SK-N-SH (cell line): ENCODE measurements around the gene WSCD1. TPM values are rescaled to one million over a fixed set of nuclear protein-coding genes. Genes with fewer than 3 reads are reported as not detected.

ENCODE experiments used
- CTCF ChIA-PET: fragments of 300-600, 350-600 bp; formaldehyde crosslinking; extraction: SDS; loops from one replicate; lab custom pipeline; 2021; lab: Yijun Ruan, JAX
- POLR2A ChIA-PET: fragments of 350-600 bp; sonication (Branson Sonifier 250); formaldehyde crosslinking; extraction: SDS; loops from one replicate; lab custom pipeline; 2020; ENCODE audit warnings: antibody characterized with exemption, inconsistent platforms; lab: Yijun Ruan, JAX
- DNase-seq: peaks from one replicate; pipeline ENCODE4 v3.0.0; 2012
- H2AFZ ChIP-seq: fragments of 200-600 bp; sonication (generic); 2 replicates; pipeline ENCODE4 v1.8.1; 2016; ENCODE audit warnings: antibody characterized with exemption, mild to moderate bottlenecking, low read depth
- H3F3A ChIP-seq: fragments of 200-600 bp; sonication (generic); replicated peaks from 2 replicates; pipeline ENCODE3; 2016; ENCODE audit warnings: antibody characterized with exemption, mild to moderate bottlenecking; ENCODE audit not compliant: insufficient read depth
- H3K27ac ChIP-seq, 2 experiments: fragments of 200-500 bp in 1 of 2; fragments of 200-600 bp in 1 of 2; sonication (Bioruptor generic) in 1 of 2; sonication (generic), shearing (Covaris generic) in 1 of 2; 2 replicates each; pipeline versions ENCODE4 v1.5.1 to v1.6.1; 2014 to 2016; ENCODE audit warnings: low read depth in 2 of 2, inconsistent platforms in 1 of 2, low read length in 1 of 2, mild to moderate bottlenecking in 1 of 2, mixed read lengths in 1 of 2
- H3K27me3 ChIP-seq: fragments of 200-600 bp; sonication (generic), shearing (Covaris generic); 2 replicates; pipeline ENCODE4 v1.6.1; 2016; ENCODE audit warnings: mixed run types; ENCODE audit not compliant: insufficient read depth
- H3K36me3 ChIP-seq, 2 experiments: fragments of 200-500 bp in 1 of 2; fragments of 200-600 bp in 1 of 2; sonication (Bioruptor generic) in 1 of 2; sonication (generic) in 1 of 2; replicated peaks in 1 of 2; 2 replicates each; pipeline versions ENCODE3 to v1.5.1; 2014 to 2016; ENCODE audit warnings: low read length in 1 of 2, mild to moderate bottlenecking in 1 of 2; ENCODE audit not compliant: insufficient read depth in 2 of 2, control insufficient read depth in 1 of 2
- H3K4me1 ChIP-seq, 2 experiments: fragments of 200-500 bp in 1 of 2; fragments of 200-600 bp in 1 of 2; sonication (Bioruptor generic) in 1 of 2; sonication (generic), shearing (Covaris generic) in 1 of 2; 2 replicates each; pipeline versions ENCODE4 v1.5.1 to v1.6.1; 2014 to 2016; ENCODE audit warnings: low read depth in 1 of 2, low read length in 1 of 2, mixed run types in 1 of 2; ENCODE audit not compliant: insufficient read depth in 2 of 2, control insufficient read depth in 1 of 2
- H3K4me2 ChIP-seq: fragments of 200-600 bp; sonication (generic), shearing (Covaris generic); 2 replicates; pipeline ENCODE4 v1.6.1; 2017; ENCODE audit warnings: mixed run types
- H3K4me3 ChIP-seq, 2 experiments: fragments of 200-500 bp in 1 of 2; fragments of 200-600 bp in 1 of 2; sonication (Bioruptor generic) in 1 of 2; sonication (generic), shearing (Covaris generic) in 1 of 2; 2 replicates each; pipeline versions ENCODE4 v1.5.1 to v1.8.1; 2014 to 2016; ENCODE audit warnings: low read depth in 2 of 2, inconsistent platforms in 1 of 2, low read length in 1 of 2, mild to moderate bottlenecking in 1 of 2, mixed read lengths in 1 of 2, moderate library complexity in 1 of 2
- H3K79me2 ChIP-seq: fragments of 200-600 bp; sonication (generic); 2 replicates; pipeline ENCODE4 v1.8.1; 2017; ENCODE audit warnings: mild to moderate bottlenecking; ENCODE audit not compliant: insufficient read depth
- H3K9ac ChIP-seq: fragments of 200-600 bp; sonication (generic); 2 replicates; pipeline ENCODE4 v1.6.1; 2017; ENCODE audit warnings: mixed run types
- H3K9me2 ChIP-seq: fragments of 200-600 bp; sonication (generic); 2 replicates; pipeline ENCODE4 v1.6.1; 2017; ENCODE audit warnings: mixed run types
- H3K9me3 ChIP-seq: fragments of 200-600 bp; sonication (generic); 2 replicates; pipeline ENCODE4 v1.6.1; 2017; ENCODE audit warnings: mixed run types, mild to moderate bottlenecking, moderate library complexity
- H4K20me1 ChIP-seq: fragments of 200-600 bp; sonication (generic); 2 replicates; pipeline ENCODE4 v1.6.1; 2017; ENCODE audit warnings: mild to moderate bottlenecking, mixed run types; ENCODE audit not compliant: insufficient read depth
- EZH2phosphoT487 ChIP-seq: fragments of 200-600 bp; sonication (generic); IDR thresholded peaks from 2 replicates; pipeline ENCODE4 v1.6.1; 2017; ENCODE audit warnings: low read depth, mixed run types, mild to moderate bottlenecking, antibody characterized with exemption, moderate library complexity, borderline replicate concordance
- GATA2 ChIP-seq: sonication (generic); formaldehyde crosslinking; IDR thresholded peaks from 2 replicates; pipeline ENCODE4 v1.5.0; 2020; ENCODE audit warnings: mild to moderate bottlenecking, missing genetic modification reagents
- NFIC ChIP-seq: IDR thresholded peaks from 2 replicates; pipeline ENCODE4 v1.4.0; 2012; ENCODE audit warnings: borderline replicate concordance
- RCOR1 ChIP-seq: fragments of 150-350 bp; IDR thresholded peaks from 2 replicates; pipeline ENCODE4 v1.6.1; 2017; ENCODE audit warnings: antibody characterized with exemption, low read length
- SIN3A ChIP-seq: IDR thresholded peaks from 2 replicates; pipeline ENCODE4 v1.6.1; 2012; ENCODE audit warnings: low read depth, mild to moderate bottlenecking, low read length, moderate library complexity, borderline replicate concordance
- SMC3 ChIP-seq: IDR thresholded peaks from 2 replicates; pipeline ENCODE4 v1.6.1; 2012; ENCODE audit warnings: low read depth, low read length, improper control_type of control experiment
- TCF12 ChIP-seq: IDR thresholded peaks from 2 replicates; pipeline ENCODE4 v1.4.0; 2012
- WGBS: methylation state at CpG from one replicate; pipeline ENCODE4 v1.1.6; 2017; ENCODE audit warnings: low lambda C conversion rate; 5-methylcytosine and 5-hydroxymethylcytosine counted together
- polyA plus RNA-seq, 3 experiments: library from polyadenylated mRNA; depleted of rRNA; stranded (reverse); fragments of >200 nt; gene quantifications; 2 replicates each; pipeline ENCODE4 v1.2.3, GENCODE V29; 2012
- TF ChIP-seq, protein P1 (sequence below): IDR thresholded peaks from 2 replicates; pipeline ENCODE4; 2012
- TF ChIP-seq, protein P2 (sequence below): fragments of 150-350 bp; IDR thresholded peaks from 2 replicates; pipeline ENCODE4 v1.6.1; 2017; ENCODE audit warnings: antibody characterized with exemption, low read length, low read depth, borderline replicate concordance
- TF ChIP-seq, protein P3 (sequence below): IDR thresholded peaks from 2 replicates; pipeline ENCODE4 v1.4.0; 2012; ENCODE audit warnings: low read depth

Gene WSCD1
- polyA plus RNA-seq, 1 of the 3 experiments (the other 2 are of a cell fraction), result 0.03 TPM

DNA sequence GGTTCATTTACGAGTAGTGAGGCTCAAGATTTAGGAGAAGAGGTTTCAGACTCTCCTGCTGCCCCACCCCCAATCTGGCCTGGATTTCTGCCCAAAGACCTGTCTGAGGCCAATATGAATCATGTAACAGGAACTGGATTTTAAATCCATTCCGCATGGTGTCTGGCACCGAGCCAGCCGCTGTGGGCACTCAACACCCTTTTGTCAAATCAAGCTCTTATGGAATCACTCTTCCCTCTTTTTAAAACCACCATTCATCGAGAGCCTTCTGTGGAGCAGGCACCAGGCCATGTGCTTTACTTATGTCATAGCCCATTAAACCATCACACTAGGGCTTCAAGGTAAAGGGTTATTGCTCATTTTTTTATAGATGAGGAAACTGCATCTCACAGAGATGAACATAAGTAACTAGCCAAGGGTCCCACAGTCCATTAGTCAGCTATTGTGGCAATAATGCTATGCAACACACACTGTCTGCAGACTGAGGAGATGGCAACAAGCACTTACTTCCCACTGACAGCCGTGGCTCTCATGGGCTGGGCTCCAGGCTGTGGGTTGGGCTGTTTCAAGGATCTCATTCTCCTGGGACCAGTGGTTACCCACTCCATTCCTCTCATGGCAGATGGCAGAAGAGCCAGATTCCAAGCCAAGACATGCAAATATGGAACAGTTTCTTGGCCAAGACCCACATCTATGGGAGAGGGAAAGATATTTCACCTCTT, 93.6 kb downstream of the WSCD1 start:
- Histone ChIP-seq H3K4me1 (no peaks in the 10 kb centered on the region; a peak in 1 of 4 replicates), H3K36me3 (no peaks in the 10 kb centered on the region)
- TF ChIP-seq NFIC, result peak; percentile 42; the same call in 1 of the 2 replicates
- 0 out of 2 replicates have a peak, but pooled peaks have one; percentile 10 for TF ChIP-seq TCF12
- no peak for TF ChIP-seq SMC3
- TF ChIP-seq, all 33 proteins: peak for 2
- Histone ChIP-seq H3K4me3 (no peak overlapping the region), H3F3A (no peaks in the 10 kb centered on the region), H3K4me2 (no peak overlapping the region), H3K79me2 (no peaks in the 10 kb centered on the region), H2AFZ (no peak overlapping the region), H3K9ac (no peak overlapping the region), H4K20me1 (no peaks in the 10 kb centered on the region), H3K9me2 (no peaks in the 10 kb centered on the region), H3K27ac (no peak overlapping the region), H3K27me3 (peaks cover 10% of the 10 kb centered on the region; the same call in 1 of the 2 replicates), H3K9me3 (no peaks in the 10 kb centered on the region)
- ChIA-PET CTCF (no interaction called here), POLR2A (no interaction called here)
- 16% methylated on average over 6 of the region's 6 CpGs for WGBS
- DNase-seq, result no peak

DNA sequence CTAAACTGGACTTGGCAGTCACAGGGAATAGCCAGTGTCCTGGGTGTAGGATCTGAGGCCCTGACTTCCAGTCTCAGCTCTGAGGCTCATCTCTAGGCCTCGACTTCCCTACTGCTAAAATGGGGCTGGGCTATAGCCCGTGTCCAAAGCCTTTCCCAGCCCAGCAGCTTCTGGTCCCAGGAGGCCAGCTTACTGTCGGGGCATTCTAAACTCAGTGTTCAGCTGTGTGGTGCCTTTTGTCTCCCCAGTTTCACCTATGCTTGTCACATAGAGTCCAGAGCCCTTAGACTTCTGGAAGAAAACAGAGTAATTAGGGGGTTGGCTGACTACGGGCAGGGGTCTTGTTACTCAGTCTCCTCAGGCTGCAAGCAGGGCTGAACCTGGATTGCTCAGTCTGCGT, 94.8 kb downstream of the WSCD1 start:
- TF ChIP-seq RCOR1 (no peak), TCF12 (no peak), GATA2 (CRISPR knock-in tag) (no peak), SIN3A (no peak), EZH2phosphoT487 (no peak)
- TF ChIP-seq, protein P1, sequence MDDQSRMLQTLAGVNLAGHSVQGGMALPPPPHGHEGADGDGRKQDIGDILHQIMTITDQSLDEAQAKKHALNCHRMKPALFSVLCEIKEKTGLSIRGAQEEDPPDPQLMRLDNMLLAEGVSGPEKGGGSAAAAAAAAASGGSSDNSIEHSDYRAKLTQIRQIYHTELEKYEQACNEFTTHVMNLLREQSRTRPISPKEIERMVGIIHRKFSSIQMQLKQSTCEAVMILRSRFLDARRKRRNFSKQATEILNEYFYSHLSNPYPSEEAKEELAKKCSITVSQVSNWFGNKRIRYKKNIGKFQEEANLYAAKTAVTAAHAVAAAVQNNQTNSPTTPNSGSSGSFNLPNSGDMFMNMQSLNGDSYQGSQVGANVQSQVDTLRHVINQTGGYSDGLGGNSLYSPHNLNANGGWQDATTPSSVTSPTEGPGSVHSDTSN, result no peak
- TF ChIP-seq, protein P2, sequence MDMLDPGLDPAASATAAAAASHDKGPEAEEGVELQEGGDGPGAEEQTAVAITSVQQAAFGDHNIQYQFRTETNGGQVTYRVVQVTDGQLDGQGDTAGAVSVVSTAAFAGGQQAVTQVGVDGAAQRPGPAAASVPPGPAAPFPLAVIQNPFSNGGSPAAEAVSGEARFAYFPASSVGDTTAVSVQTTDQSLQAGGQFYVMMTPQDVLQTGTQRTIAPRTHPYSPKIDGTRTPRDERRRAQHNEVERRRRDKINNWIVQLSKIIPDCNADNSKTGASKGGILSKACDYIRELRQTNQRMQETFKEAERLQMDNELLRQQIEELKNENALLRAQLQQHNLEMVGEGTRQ, result no peak
- TF ChIP-seq, protein P3, sequence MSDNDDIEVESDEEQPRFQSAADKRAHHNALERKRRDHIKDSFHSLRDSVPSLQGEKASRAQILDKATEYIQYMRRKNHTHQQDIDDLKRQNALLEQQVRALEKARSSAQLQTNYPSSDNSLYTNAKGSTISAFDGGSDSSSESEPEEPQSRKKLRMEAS, result no peak
- H3K4me3 ChIP-seq, result no peak overlapping the region
- H3K9me3 ChIP-seq, result no peaks in the 10 kb centered on the region
- POLR2A ChIA-PET, result no interaction called here
- H4K20me1 ChIP-seq, result no peaks in the 10 kb centered on the region
- DNase-seq, result no peak
- H3K27ac ChIP-seq, result no peak overlapping the region
- H2AFZ ChIP-seq, result no peak overlapping the region
- no peaks in the 10 kb centered on the region for H3K9me2 ChIP-seq
- H3K36me3 ChIP-seq, result no peaks in the 10 kb centered on the region
- H3K9ac ChIP-seq, result no peak overlapping the region
- H3F3A ChIP-seq, result no peaks in the 10 kb centered on the region
- no peaks in the 10 kb centered on the region; a peak in 1 of 4 replicates for H3K4me1 ChIP-seq
- no peak overlapping the region for H3K4me2 ChIP-seq
- CTCF ChIA-PET, result no interaction called here
- no peaks in the 10 kb centered on the region for H3K79me2 ChIP-seq
- WGBS, result 20% methylated on average over 3 of the region's 5 CpGs
- peaks cover 5% of the 10 kb centered on the region; the same call in 1 of the 2 replicates for H3K27me3 ChIP-seq
